HG03354 (cell line): ENCODE data around the gene PTK7.

ENCODE experiments used
- ATAC-seq: cut with Tn5 transposase; IDR thresholded peaks from one replicate; pipeline ENCODE4 v1.9.1; 2021; ENCODE audit warnings: mild to moderate bottlenecking; ENCODE audit not compliant: unreplicated experiment, poor library complexity, severe bottlenecking

Gene PTK7

GRCh38 chr6:43053545-43054205, 22.4 kb upstream of the PTK7 start, which contains the start of gene CUL7:
TSS of gene CUL7 (minus strand) at chr6:43053851. CDS start at chr6:43052788, 1,063 bp downstream.
- peak; percentile 91 for ATAC-seq

- ATAC-seq = no peak
Observed at GRCh38 chr6:43054206-43054943, 21.7 kb upstream of the PTK7 start.

- ATAC-seq = no peak
Observed at GRCh38 chr6:43055966-43056365, 20.1 kb upstream of the PTK7 start.

- ATAC-seq = no peak
Observed at GRCh38 chr6:43058531-43058930, 17.6 kb upstream of the PTK7 start.

- peak; percentile 91 for ATAC-seq
Observed at GRCh38 chr6:43059168-43060033, 16.7 kb upstream of the PTK7 start, which contains the start of the genes KLC4 and MRPL2. TSS of gene KLC4 (plus strand) at chr6:43059631. CDS start at chr6:43061336, 1,705 bp downstream. TSS of gene MRPL2 (minus strand) at chr6:43059434. CDS start at chr6:43059381, 53 bp downstream.

GRCh38 chr6:43060034-43060754, 15.9 kb upstream of the PTK7 start:
- no peak for ATAC-seq

GRCh38 chr6:43060755-43061633, 15.1 kb upstream of the PTK7 start:
- ATAC-seq = no peak

GRCh38 chr6:43061861-43062260, 14.3 kb upstream of the PTK7 start:
- ATAC-seq = no peak

- ATAC-seq = no peak
Observed at GRCh38 chr6:43062818-43063217, 13.3 kb upstream of the PTK7 start.

GRCh38 chr6:43070028-43070632, 6.0 kb upstream of the PTK7 start:
- no peak for ATAC-seq

GRCh38 chr6:43074847-43075669, 1.1 kb upstream of the PTK7 start:
- no peak for ATAC-seq

- no peak for ATAC-seq
Observed at GRCh38 chr6:43076464-43077332, 584 bp downstream of the PTK7 start.

GRCh38 chr6:43077333-43077809, 1.3 kb downstream of the PTK7 start:
- ATAC-seq = no peak

GRCh38 chr6:43077981-43078511, 1.9 kb downstream of the PTK7 start:
- no peak for ATAC-seq

GRCh38 chr6:43078691-43079090, 2.6 kb downstream of the PTK7 start:
- ATAC-seq = no peak

- no peak for ATAC-seq
Observed at GRCh38 chr6:43081043-43081442, 4.9 kb downstream of the PTK7 start.
